ENCODE data around the gene LRRC74A.

GRCh38 chr14:76829650-76830421 lies 3.6 kb downstream of the LRRC74A start:
- no peak for TF ChIP-seq CTCF (IDR thresholded peaks at IDR 0.05)
- TF ChIP-seq POLR2A (IDR thresholded peaks at IDR 0.05) = no peak
- no peak for TF ChIP-seq POLR2AphosphoS5 (IDR thresholded peaks at IDR 0.05)
